ENCODE data around the gene FIGNL1.

The FIGNL1 gene

DNA sequence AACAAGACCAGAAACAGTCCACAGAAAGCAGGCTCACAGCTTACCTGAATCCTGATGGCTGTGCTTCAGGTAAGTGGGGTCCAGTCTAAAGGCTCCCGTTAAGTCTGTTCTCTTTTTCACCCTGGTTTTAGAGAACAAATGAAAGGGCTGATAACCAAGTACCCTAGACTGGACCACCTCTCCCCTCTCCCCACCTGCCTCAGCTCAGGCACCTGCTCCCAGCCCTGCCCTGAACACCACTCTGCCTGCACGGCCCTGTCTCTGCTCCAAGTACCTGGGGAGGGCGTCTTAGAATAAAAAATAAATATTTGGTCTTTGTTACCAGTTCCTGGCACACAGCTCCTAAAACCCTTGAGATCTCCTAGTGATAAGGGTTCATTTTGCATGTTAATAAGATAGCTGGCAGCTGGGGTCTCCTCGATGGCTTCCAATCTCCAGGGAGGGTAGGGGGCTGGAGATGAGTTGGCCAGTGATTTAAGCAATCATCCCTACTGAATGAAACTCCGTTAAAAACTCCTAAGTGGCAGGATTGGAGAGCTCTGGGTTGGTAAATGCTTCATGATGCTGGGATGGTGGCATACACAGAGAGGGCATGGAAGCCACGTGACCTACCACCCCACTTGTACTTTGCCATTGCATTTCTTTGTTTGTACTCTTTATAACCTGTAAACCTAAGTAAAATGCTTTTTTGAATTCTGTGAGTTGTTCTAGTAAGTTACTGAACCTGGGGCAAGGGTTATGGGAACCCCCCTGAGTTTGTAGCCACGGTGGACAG lies 29.8 kb upstream of the FIGNL1 start:
- TF ChIP-seq SIN3A (IDR thresholded peaks at IDR 0.05; ENCODE audit: borderline replicate concordance, insufficient read depth, low read length) = no peak
- TF ChIP-seq, protein P1, sequence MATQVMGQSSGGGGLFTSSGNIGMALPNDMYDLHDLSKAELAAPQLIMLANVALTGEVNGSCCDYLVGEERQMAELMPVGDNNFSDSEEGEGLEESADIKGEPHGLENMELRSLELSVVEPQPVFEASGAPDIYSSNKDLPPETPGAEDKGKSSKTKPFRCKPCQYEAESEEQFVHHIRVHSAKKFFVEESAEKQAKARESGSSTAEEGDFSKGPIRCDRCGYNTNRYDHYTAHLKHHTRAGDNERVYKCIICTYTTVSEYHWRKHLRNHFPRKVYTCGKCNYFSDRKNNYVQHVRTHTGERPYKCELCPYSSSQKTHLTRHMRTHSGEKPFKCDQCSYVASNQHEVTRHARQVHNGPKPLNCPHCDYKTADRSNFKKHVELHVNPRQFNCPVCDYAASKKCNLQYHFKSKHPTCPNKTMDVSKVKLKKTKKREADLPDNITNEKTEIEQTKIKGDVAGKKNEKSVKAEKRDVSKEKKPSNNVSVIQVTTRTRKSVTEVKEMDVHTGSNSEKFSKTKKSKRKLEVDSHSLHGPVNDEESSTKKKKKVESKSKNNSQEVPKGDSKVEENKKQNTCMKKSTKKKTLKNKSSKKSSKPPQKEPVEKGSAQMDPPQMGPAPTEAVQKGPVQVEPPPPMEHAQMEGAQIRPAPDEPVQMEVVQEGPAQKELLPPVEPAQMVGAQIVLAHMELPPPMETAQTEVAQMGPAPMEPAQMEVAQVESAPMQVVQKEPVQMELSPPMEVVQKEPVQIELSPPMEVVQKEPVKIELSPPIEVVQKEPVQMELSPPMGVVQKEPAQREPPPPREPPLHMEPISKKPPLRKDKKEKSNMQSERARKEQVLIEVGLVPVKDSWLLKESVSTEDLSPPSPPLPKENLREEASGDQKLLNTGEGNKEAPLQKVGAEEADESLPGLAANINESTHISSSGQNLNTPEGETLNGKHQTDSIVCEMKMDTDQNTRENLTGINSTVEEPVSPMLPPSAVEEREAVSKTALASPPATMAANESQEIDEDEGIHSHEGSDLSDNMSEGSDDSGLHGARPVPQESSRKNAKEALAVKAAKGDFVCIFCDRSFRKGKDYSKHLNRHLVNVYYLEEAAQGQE (IDR thresholded peaks at IDR 0.05; ENCODE audit: insufficient read depth in 1 of 2, low read depth in 2 of 2, low read length in 2 of 2) = no peak
- TF ChIP-seq TAF1 (IDR thresholded peaks at IDR 0.05; ENCODE audit: borderline replicate concordance, insufficient read depth, low read length) = no peak
- TF ChIP-seq POLR2AphosphoS5 (IDR thresholded peaks at IDR 0.05; ENCODE audit: low read depth, low read length) = no peak
- no peak for TF ChIP-seq FOXP2 (optimal IDR thresholded peaks at IDR 0.05; ENCODE audit: borderline replicate concordance, extremely low read depth, extremely low read length, insufficient read depth)

DNA sequence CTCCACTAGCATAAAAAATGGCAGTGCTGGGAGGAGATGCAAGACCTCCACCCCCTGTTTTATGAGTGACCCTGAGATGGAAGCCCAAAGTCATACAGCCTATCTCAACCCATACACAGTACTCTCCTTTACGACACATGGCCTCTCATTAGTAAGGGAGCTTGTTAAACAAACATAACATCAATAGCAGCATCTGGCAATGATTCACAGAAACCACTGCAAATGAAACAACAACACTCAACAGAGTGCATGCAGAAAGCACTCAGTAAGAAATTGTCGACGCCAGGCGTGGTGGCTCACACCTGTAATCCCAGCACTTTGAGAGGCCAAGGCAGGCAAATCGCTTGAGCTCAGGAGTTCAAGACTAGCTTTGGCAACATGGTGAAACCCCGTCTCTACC lies 27.5 kb upstream of the FIGNL1 start:
- TF ChIP-seq, protein P1 (IDR thresholded peaks at IDR 0.05; ENCODE audit: insufficient read depth in 1 of 2, low read depth in 2 of 2, low read length in 2 of 2) = no peak
- TF ChIP-seq SIN3A (IDR thresholded peaks at IDR 0.05; ENCODE audit: borderline replicate concordance, insufficient read depth, low read length) (no peak), POLR2AphosphoS5 (IDR thresholded peaks at IDR 0.05; ENCODE audit: low read depth, low read length) (no peak), TAF1 (IDR thresholded peaks at IDR 0.05; ENCODE audit: borderline replicate concordance, insufficient read depth, low read length) (no peak), FOXP2 (optimal IDR thresholded peaks at IDR 0.05; ENCODE audit: borderline replicate concordance, extremely low read depth, extremely low read length, insufficient read depth) (no peak)

DNA sequence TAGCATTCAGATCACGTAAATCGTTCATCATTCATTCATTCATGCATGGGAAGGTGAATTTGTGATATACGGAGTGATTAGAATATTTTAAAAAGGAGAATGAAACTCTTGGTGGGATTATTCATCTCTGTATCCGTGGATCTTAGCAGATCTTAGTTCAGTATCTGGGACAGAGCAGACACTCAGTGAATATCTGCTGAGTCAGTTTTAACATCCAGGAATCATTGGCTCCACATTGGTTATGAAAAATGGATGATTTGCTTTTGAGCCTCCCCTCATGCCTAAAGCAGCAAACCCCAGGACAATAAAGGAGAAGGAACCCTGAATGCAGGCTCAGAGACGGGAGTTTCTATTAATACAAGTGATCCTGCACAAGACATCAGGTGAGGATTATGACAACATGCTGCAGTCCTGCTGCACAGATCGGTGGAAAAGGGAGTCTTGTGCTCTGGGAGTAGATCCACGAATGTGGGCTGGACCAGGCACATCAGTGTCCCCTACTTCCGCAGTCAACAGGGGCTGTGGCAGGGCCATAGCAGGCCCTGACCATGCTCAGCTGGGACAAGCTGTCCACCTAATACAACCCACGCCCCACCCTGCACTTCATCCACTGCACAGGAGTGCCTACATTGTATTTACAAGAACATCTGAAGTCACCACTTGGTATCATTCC lies 26.9 kb upstream of the FIGNL1 start:
- no peak for TF ChIP-seq POLR2AphosphoS5 (IDR thresholded peaks at IDR 0.05; ENCODE audit: low read depth, low read length)
- no peak for TF ChIP-seq FOXP2 (optimal IDR thresholded peaks at IDR 0.05; ENCODE audit: borderline replicate concordance, extremely low read depth, extremely low read length, insufficient read depth)
- no peak for TF ChIP-seq SIN3A (IDR thresholded peaks at IDR 0.05; ENCODE audit: borderline replicate concordance, insufficient read depth, low read length)
- TF ChIP-seq, protein P1 (IDR thresholded peaks at IDR 0.05; ENCODE audit: insufficient read depth in 1 of 2, low read depth in 2 of 2, low read length in 2 of 2) = no peak
- TF ChIP-seq TAF1 (IDR thresholded peaks at IDR 0.05; ENCODE audit: borderline replicate concordance, insufficient read depth, low read length) = no peak

DNA sequence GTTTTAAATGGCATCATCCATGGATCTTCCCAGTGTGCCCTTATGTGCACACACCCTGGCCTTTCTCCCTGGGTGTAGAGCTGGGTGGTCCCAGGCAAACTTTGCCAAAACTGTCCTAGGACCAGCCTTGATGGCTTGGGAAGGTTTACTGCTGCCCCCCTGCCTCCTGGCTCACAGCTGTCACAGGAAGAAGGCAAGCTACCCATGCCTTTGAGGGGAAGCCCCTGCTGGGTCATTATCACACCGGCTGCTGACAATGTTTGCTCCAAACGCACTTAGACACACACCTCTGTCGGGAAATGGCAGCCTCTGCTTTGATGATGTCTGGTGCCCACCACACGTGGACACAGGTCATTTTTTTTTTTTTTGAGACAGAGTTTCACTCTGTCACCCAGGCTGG lies 25.2 kb upstream of the FIGNL1 start:
- TF ChIP-seq POLR2AphosphoS5 (IDR thresholded peaks at IDR 0.05; ENCODE audit: low read depth, low read length) (no peak), FOXP2 (optimal IDR thresholded peaks at IDR 0.05; ENCODE audit: borderline replicate concordance, extremely low read depth, extremely low read length, insufficient read depth) (no peak), TAF1 (IDR thresholded peaks at IDR 0.05; ENCODE audit: borderline replicate concordance, insufficient read depth, low read length) (no peak), SIN3A (IDR thresholded peaks at IDR 0.05; ENCODE audit: borderline replicate concordance, insufficient read depth, low read length) (no peak)
- TF ChIP-seq, protein P1 (IDR thresholded peaks at IDR 0.05; ENCODE audit: insufficient read depth in 1 of 2, low read depth in 2 of 2, low read length in 2 of 2) = no peak
